Measurements from ENCODE around the gene MYH9. TPM values are rescaled to one million over a fixed set of nuclear protein-coding genes. Genes with fewer than 3 reads are reported as not detected.
"Not testable (repeated sequence)": the region's sequence is repeated elsewhere in the genome, so short reads cannot be mapped to it uniquely, and the experiment has no call there.

The MYH9 gene
- total RNA-seq, 8 experiments from 2014 or later = 10.0 to 119 (median 53.1) TPM

DNA sequence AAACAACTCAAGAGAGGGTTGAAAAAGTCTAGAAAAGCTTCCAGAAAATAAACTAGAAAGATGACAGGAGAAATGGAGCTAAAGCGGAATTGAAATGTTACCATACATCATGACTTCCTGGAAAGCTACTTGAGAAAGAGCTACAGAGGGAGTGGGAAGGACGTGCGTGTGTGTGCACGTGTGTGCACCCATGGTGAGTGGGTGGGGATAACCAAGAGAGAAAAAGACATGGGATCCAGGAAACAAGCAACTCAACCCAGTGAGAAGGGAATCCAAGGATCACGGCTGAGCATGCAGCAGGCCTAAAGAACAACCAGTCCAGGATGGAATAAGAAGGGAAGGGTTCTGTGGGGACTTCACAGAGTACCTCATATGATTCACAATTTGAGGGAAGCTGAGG is 113.2 kb downstream of the MYH9 start:
- in situ Hi-C loops (cut with MboI; ENCODE audit: low pct_unique_long_range_greater_than_20kb in 2 of 9, low sequenced_read_pairs in 9 of 9, unreplicated experiment in 9 of 9) = loop anchor here in 1 of 9 experiments (10.0 kb wide), 1 partner anchor 80 kb away; no protein-coding TSS in a partner anchor
- WGBS, 10 experiments = 36 to 100% (median 78%) methylated on average over 1 to 5 of the region's 5 CpGs
- no peak for ATAC-seq (replicated peaks in 6 of 8)

DNA sequence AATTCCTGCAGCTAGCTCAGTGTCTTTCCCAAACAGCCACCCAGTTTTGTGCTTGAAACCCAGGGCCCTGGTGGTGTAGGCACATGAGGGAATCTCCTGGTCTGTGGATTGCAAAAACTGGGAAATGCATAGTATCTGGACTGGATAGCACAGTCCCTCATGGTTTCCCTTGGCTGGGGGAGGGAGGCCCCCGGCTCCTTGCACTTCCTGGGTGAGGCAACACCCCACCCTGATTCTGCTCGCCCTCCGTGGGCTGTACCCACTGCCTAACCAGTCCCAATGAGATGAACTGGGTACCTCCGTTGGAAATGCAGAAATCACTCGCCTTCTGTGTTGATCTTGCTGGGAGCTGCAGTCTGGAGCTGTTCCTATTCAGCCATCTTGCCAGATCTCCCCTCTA is 115.8 kb downstream of the MYH9 start:
- in situ Hi-C loops (cut with MboI; ENCODE audit: low pct_unique_long_range_greater_than_20kb in 2 of 9, low sequenced_read_pairs in 9 of 9, unreplicated experiment in 9 of 9) = loop anchor here in 1 of 9 experiments (10.0 kb wide), 1 partner anchor 77 kb away; no protein-coding TSS in a partner anchor
- not testable (repeated sequence) for H3K4me3 ChIP-seq; ATAC-seq (replicated peaks in 6 of 8); H3K4me1 ChIP-seq (replicated peaks in 1 of 2); H3K27ac ChIP-seq
- WGBS, 10 experiments = 53 to 92% (median 79%) methylated on average over 2 to 4 of the region's 5 CpGs; no CpG with 5 or more reads in 6 of the 10 experiments

More for the DNA sequence above, 113.2 kb downstream of the MYH9 start:
- Histone ChIP-seq H3K27ac (no peak overlapping the region), H3K4me1 (replicated peaks in 1 of 2) (peaks cover 0 to 3% of the 10 kb centered on the region in 2 donors), H3K4me3 (no peak overlapping the region)

DNA sequence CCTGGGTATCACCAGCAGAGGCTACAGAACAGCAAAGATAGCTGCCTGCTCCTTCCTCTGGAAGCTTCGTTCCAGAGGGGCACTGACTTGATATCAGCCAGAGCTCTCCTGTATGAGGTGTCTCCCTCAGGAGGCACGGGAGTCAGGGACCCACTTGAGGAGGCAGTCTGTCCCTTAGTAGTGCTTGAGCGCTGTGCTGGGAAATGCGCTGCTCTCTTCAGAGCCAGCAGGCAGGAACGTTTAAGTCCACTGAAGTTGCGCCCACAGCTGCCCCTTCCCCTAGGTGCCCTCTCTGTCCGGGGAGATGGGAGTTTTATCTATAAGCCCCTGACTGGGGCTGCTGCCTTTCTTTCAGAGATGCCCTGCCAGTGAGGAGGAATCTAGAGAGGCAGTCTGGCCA is 116.5 kb downstream of the MYH9 start:
- not testable (repeated sequence) for H3K4me1 ChIP-seq (replicated peaks in 1 of 2); H3K4me3 ChIP-seq; H3K27ac ChIP-seq; ATAC-seq (replicated peaks in 6 of 8)
- in situ Hi-C loops (cut with MboI; ENCODE audit: low pct_unique_long_range_greater_than_20kb in 2 of 9, low sequenced_read_pairs in 9 of 9, unreplicated experiment in 9 of 9) = loop anchor here in 1 of 9 experiments (10.0 kb wide), 1 partner anchor 76 kb away; no protein-coding TSS in a partner anchor
- WGBS, 10 experiments = 73 to 100% (median 80%) methylated on average over 1 to 5 of the region's 7 CpGs; no CpG with 5 or more reads in 5 of the 10 experiments

DNA sequence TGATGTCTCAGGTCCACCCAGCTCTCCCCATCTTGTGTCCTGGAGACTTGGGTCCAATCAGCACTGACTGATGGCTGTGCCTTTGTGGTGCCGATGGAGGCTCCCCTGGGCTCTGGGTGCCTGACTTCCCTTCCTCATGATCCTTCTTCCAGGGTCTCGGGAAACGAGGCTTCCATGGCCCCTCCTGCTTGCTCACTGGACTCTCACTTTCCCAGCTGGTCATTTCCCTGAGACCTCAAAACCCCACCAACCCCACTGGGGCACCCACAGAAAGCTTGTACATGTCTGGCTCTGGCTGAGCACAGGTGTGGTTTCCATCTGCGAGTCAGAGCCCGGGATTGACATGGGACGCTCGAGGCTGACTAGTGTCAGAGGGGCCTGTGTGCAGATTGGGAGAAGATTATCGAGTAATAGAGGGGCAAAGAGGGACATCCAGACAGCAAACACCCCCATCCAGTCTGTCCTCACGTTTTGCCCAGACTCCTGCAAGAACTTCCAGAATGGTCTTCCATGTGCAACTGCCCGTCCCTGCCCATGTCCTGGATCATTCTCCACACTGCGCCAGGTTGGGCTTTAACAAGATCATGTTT is 119.8 kb downstream of the MYH9 start:
- peak in 1 of 8 experiments; percentile 20 for ATAC-seq (replicated peaks in 6 of 8)
- in situ Hi-C loops (cut with MboI; ENCODE audit: low pct_unique_long_range_greater_than_20kb in 2 of 9, low sequenced_read_pairs in 9 of 9, unreplicated experiment in 9 of 9) = no loop called here

DNA sequence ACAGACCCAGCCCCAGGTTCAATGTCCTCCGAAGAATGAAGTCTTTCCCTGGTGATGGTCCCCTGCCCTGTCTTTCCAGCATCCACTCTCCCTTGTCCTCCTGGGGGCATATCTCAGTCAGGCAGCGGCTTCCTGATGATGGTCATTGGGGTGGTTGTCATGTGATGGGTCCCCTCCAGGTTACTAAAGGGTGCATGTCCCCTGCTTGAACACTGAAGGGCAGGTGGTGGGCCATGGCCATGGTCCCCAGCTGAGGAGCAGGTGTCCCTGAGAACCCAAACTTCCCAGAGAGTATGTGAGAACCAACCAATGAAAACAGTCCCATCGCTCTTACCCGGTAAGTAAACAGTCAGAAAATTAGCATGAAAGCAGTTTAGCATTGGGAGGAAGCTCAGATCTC is 120.7 kb downstream of the MYH9 start:
- Histone ChIP-seq H3K4me1 (replicated peaks in 1 of 2) (peaks cover 0 to 5% of the 10 kb centered on the region in 2 donors), H3K4me3 (no peak overlapping the region), H3K27ac (no peak overlapping the region)
- ATAC-seq (replicated peaks in 6 of 8) = peak in 1 of 8 experiments; percentile 9
- WGBS, 10 experiments = 80 to 100% (median 100%) methylated on average over 1 of the region's 4 CpGs; no CpG with 5 or more reads in 6 of the 10 experiments
- in situ Hi-C loops (cut with MboI; ENCODE audit: low pct_unique_long_range_greater_than_20kb in 2 of 9, low sequenced_read_pairs in 9 of 9, unreplicated experiment in 9 of 9) = no loop called here

More for the DNA sequence above, 119.8 kb downstream of the MYH9 start:
- Histone ChIP-seq H3K4me1 (replicated peaks in 1 of 2) (peaks cover 0 to 5% of the 10 kb centered on the region in 2 donors), H3K4me3 (no peak overlapping the region), H3K27ac (no peak overlapping the region)
- WGBS, 10 experiments = 75 to 96% (median 81%) methylated on average over 1 to 4 of the region's 11 CpGs; no CpG with 5 or more reads in 6 of the 10 experiments

DNA sequence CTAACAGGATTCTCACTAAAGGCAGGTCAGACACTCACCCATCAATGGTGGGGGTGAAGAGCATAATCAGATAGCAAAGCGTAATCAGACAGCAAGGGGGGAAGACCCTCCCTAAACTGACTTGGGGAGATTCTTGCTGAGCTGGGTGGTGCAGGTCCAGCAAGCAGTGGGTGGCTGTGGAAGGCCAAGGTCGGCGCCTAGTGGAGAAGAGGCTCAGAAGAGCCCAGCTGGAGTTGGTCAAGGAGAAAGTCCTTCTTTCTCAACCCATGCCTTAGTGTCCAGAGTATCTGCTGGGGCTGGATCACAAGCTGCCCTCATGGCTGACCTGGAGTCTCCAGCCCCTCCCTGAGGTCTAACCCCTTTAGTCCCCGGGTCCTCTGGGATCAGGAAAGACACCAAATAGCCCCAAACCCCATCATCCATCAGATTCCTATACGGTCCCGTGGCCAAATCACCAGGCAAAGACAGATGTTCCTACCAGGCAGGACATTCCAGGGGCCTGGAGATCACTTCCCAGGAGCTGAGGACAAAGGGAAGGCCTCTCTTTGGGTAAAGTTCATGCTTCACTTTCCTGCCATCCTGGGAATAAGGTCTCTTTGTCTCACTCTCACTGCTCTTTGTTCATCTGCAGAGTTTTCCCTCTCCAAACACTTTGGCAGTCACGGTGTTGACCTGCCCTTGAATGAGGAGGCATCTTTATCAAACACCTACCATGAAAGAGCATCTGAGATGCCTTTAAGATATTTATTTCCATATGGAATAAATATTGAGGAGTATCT is 123.7 kb downstream of the MYH9 start:
- 32 to 93% (median 75%) methylated on average over 1 to 5 of the region's 7 CpGs; no CpG with 5 or more reads in 6 of the 10 experiments for WGBS, 10 experiments
- peak in 1 of 8 experiments; percentile 45 for ATAC-seq (replicated peaks in 6 of 8)
- H3K4me3 ChIP-seq; H3K27ac ChIP-seq; in situ Hi-C loops (cut with MboI; ENCODE audit: low pct_unique_long_range_greater_than_20kb in 2 of 9, low sequenced_read_pairs in 9 of 9, unreplicated experiment in 9 of 9): not testable (repeated sequence)
- H3K4me1 ChIP-seq (replicated peaks in 1 of 2) = peaks cover 7 to 16% of the 10 kb centered on the region in 2 donors

DNA sequence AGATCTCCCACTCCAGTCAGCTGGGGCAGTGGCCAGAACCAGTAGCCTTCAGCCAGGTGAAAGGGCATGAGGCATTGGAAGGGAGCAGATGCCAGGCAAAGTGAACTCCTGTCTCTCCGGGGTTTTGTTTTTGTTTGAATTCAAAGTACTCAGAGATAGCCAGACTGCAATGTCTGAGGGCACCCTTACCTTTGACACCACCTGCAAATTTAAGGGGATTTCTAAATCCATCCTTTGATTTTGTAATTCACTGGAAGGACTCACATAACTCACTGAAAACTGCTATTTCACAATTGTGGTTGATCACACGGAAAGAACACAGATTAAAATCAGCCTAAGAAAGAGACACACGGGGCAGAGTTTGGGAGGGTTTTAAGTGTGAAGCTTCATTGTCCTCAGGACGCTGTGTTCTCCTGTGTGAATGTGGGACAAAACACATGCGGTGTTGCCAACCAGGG is 124.5 kb downstream of the MYH9 start:
- H3K27ac ChIP-seq; ATAC-seq (replicated peaks in 6 of 8); in situ Hi-C loops (cut with MboI; ENCODE audit: low pct_unique_long_range_greater_than_20kb in 2 of 9, low sequenced_read_pairs in 9 of 9, unreplicated experiment in 9 of 9); H3K4me3 ChIP-seq: not testable (repeated sequence)
- WGBS, 10 experiments = 0 to 65% (median 46%) methylated on average over 1 to 5 of the region's 5 CpGs; no CpG with 5 or more reads in 3 of the 10 experiments
- H3K4me1 ChIP-seq (replicated peaks in 1 of 2) = peaks cover 11 to 18% of the 10 kb centered on the region in 2 donors

DNA sequence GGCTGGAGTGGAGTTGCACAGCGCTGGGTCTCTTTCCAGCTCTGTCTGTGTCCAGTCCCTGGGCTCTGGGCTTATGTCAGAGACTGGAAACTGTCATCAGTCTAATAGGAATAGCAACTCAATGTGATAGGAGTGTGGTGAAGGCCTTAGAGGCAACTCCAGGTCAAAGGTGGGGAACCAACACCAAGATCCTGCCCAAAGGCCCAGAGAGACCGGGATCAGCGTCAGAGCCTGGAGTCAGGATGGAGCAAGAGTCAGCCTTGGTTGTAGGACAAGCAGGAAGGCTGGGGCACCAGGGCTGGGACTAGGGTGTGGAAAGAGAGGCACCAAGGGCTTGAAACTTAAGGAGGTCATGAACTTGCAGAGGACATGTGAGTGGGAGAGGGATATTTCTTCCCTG is 125.5 kb downstream of the MYH9 start:
- in situ Hi-C loops (cut with MboI; ENCODE audit: low pct_unique_long_range_greater_than_20kb in 2 of 9, low sequenced_read_pairs in 9 of 9, unreplicated experiment in 9 of 9); H3K27ac ChIP-seq; ATAC-seq (replicated peaks in 6 of 8); H3K4me3 ChIP-seq: not testable (repeated sequence)
- H3K4me1 ChIP-seq (replicated peaks in 1 of 2) = peaks cover 11 to 18% of the 10 kb centered on the region in 2 donors
- 100% methylated on average over 1 of the region's 3 CpGs; no CpG with 5 or more reads in 8 of the 10 experiments for WGBS, 10 experiments

DNA sequence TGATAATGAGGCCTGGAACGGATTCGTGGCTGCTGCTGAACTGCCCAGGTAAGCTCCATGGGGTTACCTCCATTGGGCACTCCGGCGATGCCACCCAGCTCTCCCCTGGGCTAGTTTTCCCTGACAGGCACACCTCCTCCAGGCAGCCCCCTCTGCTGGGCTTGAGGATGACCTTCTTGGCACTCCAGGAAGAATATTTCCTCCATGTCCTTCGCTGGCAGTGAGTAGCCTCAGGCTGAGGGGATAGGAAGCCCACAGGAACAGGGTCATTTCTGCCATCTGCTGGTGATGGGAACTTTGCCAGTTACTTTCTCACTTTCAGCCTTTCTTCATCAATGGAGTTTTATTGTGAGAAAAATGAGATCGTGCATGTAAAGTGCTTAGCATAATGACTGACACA is 126.1 kb downstream of the MYH9 start:
- 58 to 89% (median 65%) methylated on average over 2 to 3 of the region's 6 CpGs; no CpG with 5 or more reads in 7 of the 10 experiments for WGBS, 10 experiments
- in situ Hi-C loops (cut with MboI; ENCODE audit: low pct_unique_long_range_greater_than_20kb in 2 of 9, low sequenced_read_pairs in 9 of 9, unreplicated experiment in 9 of 9); H3K27ac ChIP-seq: not testable (repeated sequence)

DNA sequence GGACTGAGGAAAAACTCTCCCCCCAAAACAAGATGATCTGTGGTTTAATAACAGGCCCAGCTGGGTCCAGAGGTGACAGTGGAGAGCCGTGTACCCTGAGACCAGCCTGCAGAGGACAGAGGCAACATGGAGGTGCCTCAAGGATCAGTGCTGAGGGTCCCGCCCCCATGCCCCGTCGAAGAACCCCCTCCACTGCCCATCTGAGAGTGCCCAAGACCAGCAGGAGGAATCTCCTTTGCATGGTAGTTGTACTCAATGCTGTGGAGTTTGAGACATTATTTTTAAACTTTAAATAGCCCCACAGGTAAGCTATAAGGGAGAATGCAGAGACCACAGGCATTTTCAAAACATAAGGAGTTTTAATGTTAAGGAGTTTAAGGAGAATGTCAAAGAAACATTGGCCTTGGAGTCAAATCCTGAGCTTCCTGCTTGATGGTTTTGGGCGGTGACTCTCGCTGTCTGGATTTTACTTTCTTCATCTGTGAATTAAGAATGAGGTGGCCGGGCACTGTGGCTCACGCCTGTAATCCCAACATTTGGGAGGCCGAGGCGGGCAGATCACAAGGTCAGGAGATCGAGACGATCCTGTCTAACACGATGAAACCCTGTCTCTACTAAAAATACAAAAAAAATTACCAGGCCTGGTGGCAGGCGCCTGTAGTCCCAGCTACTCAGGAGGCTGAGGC is 128.0 kb downstream of the MYH9 start:
- Histone ChIP-seq H3K27ac (peak overlapping the region in 1 of 2 donors; percentile 19), H3K4me3 (no peak overlapping the region), H3K4me1 (replicated peaks in 1 of 2) (peaks cover 13 to 24% of the 10 kb centered on the region in 2 donors)
- WGBS, 10 experiments = 53 to 95% (median 80%) methylated on average over 1 to 9 of the region's 14 CpGs; no CpG with 5 or more reads in 2 of the 10 experiments
- in situ Hi-C loops (cut with MboI; ENCODE audit: low pct_unique_long_range_greater_than_20kb in 2 of 9, low sequenced_read_pairs in 9 of 9, unreplicated experiment in 9 of 9) = no loop called here
- ATAC-seq (replicated peaks in 6 of 8) = peak in 5 of 8 experiments; percentile 50 to 64 (median 63)

More for the DNA sequence above, 126.1 kb downstream of the MYH9 start:
- H3K4me1 ChIP-seq (replicated peaks in 1 of 2) = peaks cover 11 to 18% of the 10 kb centered on the region in 2 donors
- H3K4me3 ChIP-seq; ATAC-seq (replicated peaks in 6 of 8): not testable (repeated sequence)

DNA sequence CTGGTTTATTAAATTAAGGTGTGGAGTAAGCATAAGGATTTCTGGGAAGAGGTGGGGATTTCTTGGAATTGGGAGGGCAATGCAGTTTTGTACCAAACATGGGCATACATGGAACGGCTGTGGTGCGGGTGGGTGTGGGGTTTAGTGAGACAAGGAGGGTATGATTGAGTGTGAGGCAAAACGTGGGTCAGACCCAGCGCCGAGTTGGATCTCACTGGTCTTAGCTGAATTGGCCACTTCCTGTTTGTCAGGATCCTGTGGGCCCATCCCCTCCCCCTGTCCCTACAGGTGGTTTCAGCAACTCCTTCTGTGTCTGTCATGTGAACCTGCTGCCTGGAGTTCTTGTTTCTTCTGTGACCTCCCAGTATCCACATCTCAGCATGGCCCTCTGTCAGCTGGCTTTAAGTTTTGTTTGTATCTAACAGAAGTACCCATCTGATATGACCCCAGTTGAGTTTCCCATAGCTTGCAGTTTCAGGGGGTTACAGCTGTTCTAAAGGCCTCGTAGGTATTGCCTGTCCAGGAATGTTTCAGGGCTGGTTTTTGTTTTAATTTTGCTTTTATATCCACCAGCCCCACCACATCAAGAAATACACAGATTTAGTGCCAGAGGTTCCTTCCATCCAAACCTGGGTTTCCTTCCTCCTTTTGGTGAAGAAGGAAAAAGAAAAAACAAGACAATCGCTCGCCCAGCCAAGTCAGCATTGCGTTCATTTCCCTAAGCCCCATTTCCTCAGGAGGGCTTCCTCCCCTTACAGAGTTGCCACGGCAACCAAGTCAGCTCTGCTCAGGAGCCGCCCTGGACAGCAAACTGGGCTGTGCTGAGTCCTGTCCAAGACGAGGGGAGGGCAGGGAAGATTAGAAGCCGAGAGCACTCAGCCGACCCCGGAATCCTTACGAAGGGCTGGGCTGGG is 128.8 kb downstream of the MYH9 start:
- WGBS, 10 experiments = 10 to 83% (median 70%) methylated on average over 1 to 8 of the region's 16 CpGs; no CpG with 5 or more reads in 5 of the 10 experiments
- ATAC-seq (replicated peaks in 6 of 8) = peak in 7 of 8 experiments; percentile 11 to 98 (median 95)
- no peak overlapping the region for H3K4me3 ChIP-seq
- H3K27ac ChIP-seq = peak overlapping the region in 1 of 2 donors; percentile 42
- in situ Hi-C loops (cut with MboI; ENCODE audit: low pct_unique_long_range_greater_than_20kb in 2 of 9, low sequenced_read_pairs in 9 of 9, unreplicated experiment in 9 of 9) = no loop called here
- peaks cover 13 to 23% of the 10 kb centered on the region in 2 donors for H3K4me1 ChIP-seq (replicated peaks in 1 of 2)

Data from motor neuron (in vitro differentiated cells).